ENCODE measurements around the gene CLPSL1. TPM values are rescaled to one million over a fixed set of nuclear protein-coding genes. Genes with fewer than 3 reads are reported as not detected.

The CLPSL1 gene
- total RNA-seq (not detected), polyA plus RNA-seq (not detected)
- long read RNA-seq, donor 1, result 0 reads
- long read RNA-seq, donor 2, result 0 reads
- long read RNA-seq, donor 3, result 0 reads
- long read RNA-seq, donor 4, result 0 reads
- long read RNA-seq, donor 5, result 0 reads

GRCh38 chr6:35780719-35781118 lies at the start of gene CLPSL1:
Gene CLPSL1, plus strand, starts transcription at chr6:35781019. Its CDS starts 92 bp downstream, at chr6:35781111.
- no peaks in the 10 kb centered on the region for H3K27me3 ChIP-seq (ENCODE audit: control insufficient read depth in 3 of 3, insufficient read depth in 3 of 3, low read length in 2 of 3)
- H3K4me3 ChIP-seq, result no peak within 1 kb of the TSS
- DNase-seq (no peak), ATAC-seq (ENCODE audit: insufficient read depth, low FRiP score) (no peak)
- WGBS, 2 donors, result 84 to 92% methylated on average over 7 of the region's 7 CpGs
- H3K9me3 ChIP-seq (ENCODE audit: control insufficient read depth in 4 of 4, insufficient read depth in 3 of 4, low read length in 3 of 4), result peaks cover 0 to 1% (median 0%) of the 10 kb centered on the region in 4 donors
- no peak within 1 kb of the TSS for H3K27ac ChIP-seq (ENCODE audit: low read depth in 1 of 2, low read length in 1 of 2)
- H3K4me1 ChIP-seq (ENCODE audit: control insufficient read depth in 5 of 5, insufficient read depth in 5 of 5, low read length in 5 of 5), result no peaks in the 10 kb centered on the region
- TF ChIP-seq CTCF (IDR thresholded peaks at IDR 0.05; ENCODE audit: control extremely low read depth, extremely low read depth), result no peak
- no peak within 1 kb of the TSS for H3K9ac ChIP-seq (ENCODE audit: insufficient read depth in 1 of 2, low read length in 2 of 2)
- no peaks in the 10 kb centered on the region for H3K36me3 ChIP-seq (ENCODE audit: control insufficient read depth in 4 of 4, insufficient read depth in 4 of 4, low read length in 4 of 4)

- Histone ChIP-seq H3K9ac (ENCODE audit: insufficient read depth in 1 of 2, low read length in 2 of 2) (peak overlapping the region; percentile 53 to 65), H3K27me3 (ENCODE audit: control insufficient read depth in 3 of 3, insufficient read depth in 3 of 3, low read length in 2 of 3) (no peaks in the 10 kb centered on the region), H3K9me3 (ENCODE audit: control insufficient read depth in 4 of 4, insufficient read depth in 3 of 4, low read length in 3 of 4) (no peaks in the 10 kb centered on the region), H3K36me3 (ENCODE audit: control insufficient read depth in 4 of 4, insufficient read depth in 4 of 4, low read length in 4 of 4) (no peaks in the 10 kb centered on the region), H3K4me1 (ENCODE audit: control insufficient read depth in 5 of 5, insufficient read depth in 5 of 5, low read length in 5 of 5) (peaks cover 10 to 45% (median 30%) of the 10 kb centered on the region in 5 donors), H3K4me3 (peak overlapping the region; percentile 57), H3K27ac (ENCODE audit: low read depth in 1 of 2, low read length in 1 of 2) (peak overlapping the region; percentile 99 to 100)
- DNase-seq (peak; percentile 95 to 96 (median 95)), ATAC-seq (ENCODE audit: insufficient read depth, low FRiP score) (peak; percentile 29)
- WGBS, 2 donors, result 0% methylated on average over 23 of the region's 23 CpGs
- TF ChIP-seq CTCF (IDR thresholded peaks at IDR 0.05; ENCODE audit: control extremely low read depth, extremely low read depth), result no peak
Measured at GRCh38 chr6:35731414-35731735, 49.4 kb upstream of the CLPSL1 start.

- H3K36me3 ChIP-seq (ENCODE audit: control insufficient read depth in 4 of 4, insufficient read depth in 4 of 4, low read length in 4 of 4), result no peaks in the 10 kb centered on the region
- peak overlapping the region; percentile 53 to 66 for H3K9ac ChIP-seq (ENCODE audit: insufficient read depth in 1 of 2, low read length in 2 of 2)
- DNase-seq (peak; percentile 91 to 94 (median 93)), ATAC-seq (ENCODE audit: insufficient read depth, low FRiP score) (peak; percentile 71)
- H3K4me1 ChIP-seq (ENCODE audit: control insufficient read depth in 5 of 5, insufficient read depth in 5 of 5, low read length in 5 of 5), result peaks cover 8 to 40% (median 26%) of the 10 kb centered on the region in 5 donors
- peak overlapping the region; percentile 99 to 100 for H3K27ac ChIP-seq (ENCODE audit: low read depth in 1 of 2, low read length in 1 of 2)
- peak overlapping the region; percentile 57 for H3K4me3 ChIP-seq
- TF ChIP-seq CTCF (IDR thresholded peaks at IDR 0.05; ENCODE audit: control extremely low read depth, extremely low read depth), result no peak
- 0 to 1% methylated on average over 50 to 61 of the region's 61 CpGs for WGBS, 2 donors
- no peaks in the 10 kb centered on the region for H3K9me3 ChIP-seq (ENCODE audit: control insufficient read depth in 4 of 4, insufficient read depth in 3 of 4, low read length in 3 of 4)
- H3K27me3 ChIP-seq (ENCODE audit: control insufficient read depth in 3 of 3, insufficient read depth in 3 of 3, low read length in 2 of 3), result no peaks in the 10 kb centered on the region
Measured at GRCh38 chr6:35731736-35732532, 48.9 kb upstream of the CLPSL1 start.
